G401.6 (cell line): ENCODE measurements around the gene PDE6C.
"Not testable (repeated sequence)": the region's sequence is repeated elsewhere in the genome, so short reads cannot be mapped to it uniquely, and the experiment has no call there.

Experiments used
- FAIRE-seq: peaks from 2 replicates; lab custom pipeline; 2012; peaks lifted over from hg19 to GRCh38; lab: Jason Lieb, UNC

The PDE6C gene

GRCh38 chr10:93630625-93631557 is 18.6 kb downstream of the PDE6C start:
- no peak for FAIRE-seq

- no peak for FAIRE-seq
These were observed 27.5 kb downstream of the PDE6C start for GRCh38 chr10:93639791-93640190.

GRCh38 chr10:93652857-93653256 is 40.5 kb downstream of the PDE6C start:
- no peak for FAIRE-seq

GRCh38 chr10:93654201-93654600 is 41.9 kb downstream of the PDE6C start:
- no peak for FAIRE-seq

GRCh38 chr10:93656155-93656554 is 43.8 kb downstream of the PDE6C start:
- no peak for FAIRE-seq

- no peak for FAIRE-seq
These were observed 45.4 kb downstream of the PDE6C start for GRCh38 chr10:93657757-93658156.

- no peak for FAIRE-seq
These were observed 53.7 kb downstream of the PDE6C start for GRCh38 chr10:93666030-93666429.

GRCh38 chr10:93667795-93668194 is 55.5 kb downstream of the PDE6C start:
- no peak for FAIRE-seq

GRCh38 chr10:93670372-93670771 is 58.0 kb downstream of the PDE6C start:
- FAIRE-seq = no peak

- no peak for FAIRE-seq
These were observed 58.7 kb downstream of the PDE6C start for GRCh38 chr10:93671042-93671441.

GRCh38 chr10:93672022-93672678 is 59.8 kb downstream of the PDE6C start:
- no peak for FAIRE-seq

GRCh38 chr10:93672890-93673289 is 60.6 kb downstream of the PDE6C start:
- no peak for FAIRE-seq

GRCh38 chr10:93673791-93674190 is 61.5 kb downstream of the PDE6C start:
- no peak for FAIRE-seq

- FAIRE-seq = no peak
These were observed 66.0 kb downstream of the PDE6C start for GRCh38 chr10:93678386-93678785.

- no peak for FAIRE-seq
These were observed 66.7 kb downstream of the PDE6C start for GRCh38 chr10:93678805-93679587.

GRCh38 chr10:93680412-93681047 is 68.2 kb downstream of the PDE6C start:
- FAIRE-seq = peak; percentile 91

GRCh38 chr10:93687737-93688136 is 75.4 kb downstream of the PDE6C start:
- no peak for FAIRE-seq

- no peak for FAIRE-seq
These were observed 83.4 kb downstream of the PDE6C start for GRCh38 chr10:93695740-93696139.

- FAIRE-seq = not testable (repeated sequence)
These were observed 84.2 kb downstream of the PDE6C start for GRCh38 chr10:93696582-93696981.

- FAIRE-seq = no peak
These were observed 84.9 kb downstream of the PDE6C start for GRCh38 chr10:93697207-93697606.

- FAIRE-seq = no peak
These were observed 89.5 kb downstream of the PDE6C start for GRCh38 chr10:93701866-93702209.
